Measurements from ENCODE around the gene RBM41. TPM values are rescaled to one million over a fixed set of nuclear protein-coding genes. Genes with fewer than 3 reads are reported as not detected.
A peak's percentile ranks its signal among the peaks of the same experiment; 100 is the strongest.
"Not testable (repeated sequence)": the region's sequence is repeated elsewhere in the genome, so short reads cannot be mapped to it uniquely, and the experiment has no call there.

Gene RBM41
- total RNA-seq, 1 donor from 2014 or later, result 4.6 TPM

DNA sequence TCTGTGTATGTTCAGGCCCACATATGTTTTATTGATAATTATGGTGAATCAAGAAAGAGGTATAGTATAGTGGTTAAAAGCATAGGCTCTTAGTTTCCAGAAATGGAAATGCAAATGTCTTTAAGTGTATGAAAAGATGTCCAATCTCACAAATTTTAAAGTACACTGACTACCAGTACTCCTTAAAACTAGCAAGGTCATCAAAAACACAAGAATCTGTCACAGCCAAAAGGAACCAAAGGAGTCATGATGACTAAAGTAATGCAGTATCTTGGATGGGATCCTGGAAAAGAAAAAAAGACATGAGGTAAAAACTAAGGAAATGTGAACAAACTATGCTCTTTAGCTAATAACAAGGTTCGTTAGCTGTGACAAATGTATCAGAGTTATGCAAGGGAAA lies 661 bp upstream of the RBM41 start:
- intact Hi-C loops (cut with DNase I), result loop anchor here (5.0 to 10.0 kb wide), 2 partner anchors 114 to 973 kb away; partner anchors contain the start of genes ATG4A, MORC4 and PSMD10
- TF ChIP-seq, protein P1, sequence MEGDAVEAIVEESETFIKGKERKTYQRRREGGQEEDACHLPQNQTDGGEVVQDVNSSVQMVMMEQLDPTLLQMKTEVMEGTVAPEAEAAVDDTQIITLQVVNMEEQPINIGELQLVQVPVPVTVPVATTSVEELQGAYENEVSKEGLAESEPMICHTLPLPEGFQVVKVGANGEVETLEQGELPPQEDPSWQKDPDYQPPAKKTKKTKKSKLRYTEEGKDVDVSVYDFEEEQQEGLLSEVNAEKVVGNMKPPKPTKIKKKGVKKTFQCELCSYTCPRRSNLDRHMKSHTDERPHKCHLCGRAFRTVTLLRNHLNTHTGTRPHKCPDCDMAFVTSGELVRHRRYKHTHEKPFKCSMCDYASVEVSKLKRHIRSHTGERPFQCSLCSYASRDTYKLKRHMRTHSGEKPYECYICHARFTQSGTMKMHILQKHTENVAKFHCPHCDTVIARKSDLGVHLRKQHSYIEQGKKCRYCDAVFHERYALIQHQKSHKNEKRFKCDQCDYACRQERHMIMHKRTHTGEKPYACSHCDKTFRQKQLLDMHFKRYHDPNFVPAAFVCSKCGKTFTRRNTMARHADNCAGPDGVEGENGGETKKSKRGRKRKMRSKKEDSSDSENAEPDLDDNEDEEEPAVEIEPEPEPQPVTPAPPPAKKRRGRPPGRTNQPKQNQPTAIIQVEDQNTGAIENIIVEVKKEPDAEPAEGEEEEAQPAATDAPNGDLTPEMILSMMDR (IDR thresholded peaks at IDR 0.05), result no peak
- H3K27ac ChIP-seq, result no peak overlapping the region
- H3K9me3 ChIP-seq, result no peaks in the 10 kb centered on the region
- H3K4me1 ChIP-seq, result no peaks in the 10 kb centered on the region
- no peak for DNase-seq (ENCODE audit: low spot score in 2 of 2)
- peak overlapping the region; percentile 60 to 66 for H3K4me3 ChIP-seq
- no peaks in the 10 kb centered on the region for H3K27me3 ChIP-seq
- peaks cover 3 to 9% of the 10 kb centered on the region in 2 donors for H3K36me3 ChIP-seq

DNA sequence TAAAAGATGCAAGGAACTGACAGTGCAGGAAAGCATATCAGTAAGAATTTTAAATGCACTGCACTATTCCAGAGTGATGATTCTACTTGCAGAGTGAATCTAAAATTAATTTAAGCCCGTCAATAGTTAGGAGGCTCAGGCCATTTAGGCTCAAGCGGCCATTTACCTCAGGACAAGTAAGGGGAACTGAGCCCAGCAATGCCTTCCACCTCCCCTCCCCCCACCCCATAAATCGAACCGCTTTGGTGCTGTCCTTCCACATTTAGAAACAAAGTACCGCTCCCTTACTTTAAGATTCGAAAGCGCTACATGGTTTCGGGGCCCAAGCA lies 665 bp downstream of the RBM41 start:
- no peaks in the 10 kb centered on the region for H3K9me3 ChIP-seq
- no peak for DNase-seq (ENCODE audit: low spot score in 2 of 2)
- no peaks in the 10 kb centered on the region for H3K4me1 ChIP-seq
- H3K27ac ChIP-seq, result no peak overlapping the region
- H3K27me3 ChIP-seq, result no peaks in the 10 kb centered on the region
- peaks cover 3 to 9% of the 10 kb centered on the region in 2 donors for H3K36me3 ChIP-seq
- H3K4me3 ChIP-seq, result peak overlapping the region; percentile 60 to 66
- intact Hi-C loops (cut with DNase I), result loop anchor here (5.0 to 10.0 kb wide), 2 partner anchors 113 to 974 kb away; partner anchors contain the start of genes ATG4A, MORC4 and PSMD10
- TF ChIP-seq, protein P1 (IDR thresholded peaks at IDR 0.05), result no peak

DNA sequence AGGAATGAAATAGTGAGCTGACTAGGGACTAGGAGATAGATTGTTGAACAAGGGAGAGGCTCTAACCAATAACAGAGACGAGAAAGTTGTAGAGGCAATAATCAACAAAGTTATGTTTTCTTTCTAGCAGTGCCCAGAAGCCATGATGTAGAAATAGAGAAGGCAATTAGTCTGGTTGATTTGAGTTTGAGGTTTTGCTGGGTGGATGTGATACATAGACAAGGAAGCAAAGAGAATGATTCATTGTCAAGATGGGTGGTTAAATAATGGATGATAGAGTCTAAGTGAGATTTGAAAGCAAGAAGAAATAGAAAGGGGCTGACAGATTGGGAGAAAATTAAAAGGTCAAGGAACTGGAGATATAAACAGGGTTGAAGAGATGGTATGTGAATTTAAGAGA lies 11.2 kb downstream of the RBM41 start:
- intact Hi-C loops (cut with DNase I), result no loop called here

DNA sequence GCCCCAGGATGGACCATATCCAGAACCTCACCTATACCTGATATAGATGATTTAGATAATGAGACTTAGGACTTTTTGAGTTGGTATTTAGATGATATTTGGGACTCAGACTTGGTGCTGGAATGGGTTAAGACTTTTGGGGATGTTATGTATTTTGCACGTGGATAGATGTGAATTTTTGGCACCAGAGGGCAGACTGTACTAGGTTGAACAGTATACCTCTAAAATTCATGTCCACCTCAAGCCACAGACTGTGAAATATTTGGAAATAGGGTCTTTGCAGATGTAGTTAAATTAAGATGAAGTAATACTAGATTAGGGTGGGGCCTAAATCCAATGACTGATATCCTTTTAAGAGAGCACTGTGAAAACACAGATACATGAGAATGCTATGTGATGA lies 15.6 kb downstream of the RBM41 start:
- no peaks in the 10 kb centered on the region for H3K9me3 ChIP-seq
- H3K27ac ChIP-seq, result no peak overlapping the region
- DNase-seq (ENCODE audit: low spot score in 2 of 2), result no peak
- intact Hi-C loops (cut with DNase I), result no loop called here
- H3K27me3 ChIP-seq, result no peaks in the 10 kb centered on the region
- no peaks in the 10 kb centered on the region for H3K36me3 ChIP-seq
- no peaks in the 10 kb centered on the region for H3K4me1 ChIP-seq
- TF ChIP-seq, protein P1 (IDR thresholded peaks at IDR 0.05), result no peak
- no peak overlapping the region for H3K4me3 ChIP-seq

More for the DNA sequence above, 11.2 kb downstream of the RBM41 start:
- H3K9me3 ChIP-seq, result peaks cover 0 to 4% of the 10 kb centered on the region in 2 donors
- H3K4me1 ChIP-seq, result no peaks in the 10 kb centered on the region
- DNase-seq (ENCODE audit: low spot score in 2 of 2), result no peak
- no peak overlapping the region for H3K27ac ChIP-seq
- H3K36me3 ChIP-seq, result no peaks in the 10 kb centered on the region
- no peaks in the 10 kb centered on the region for H3K27me3 ChIP-seq
- TF ChIP-seq, protein P1 (IDR thresholded peaks at IDR 0.05), result no peak
- no peak overlapping the region for H3K4me3 ChIP-seq

DNA sequence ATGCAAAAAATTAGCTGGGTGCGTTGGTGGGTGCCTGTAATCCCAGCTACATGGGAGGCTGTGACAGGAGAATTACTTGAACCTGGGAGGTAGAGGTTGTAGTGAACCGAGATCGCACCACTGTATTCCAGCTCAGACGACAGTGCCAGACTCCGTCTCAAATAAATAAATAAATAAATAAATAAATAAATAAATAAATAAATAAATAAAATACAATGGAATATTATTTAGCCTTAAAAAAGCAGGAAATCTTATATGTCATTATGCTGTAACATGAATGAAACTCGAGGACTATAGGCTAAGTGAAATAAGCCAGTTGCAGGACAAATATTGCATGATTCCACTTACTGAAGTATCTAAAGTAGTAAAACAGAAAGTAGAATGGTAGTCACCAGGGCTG lies 42.5 kb downstream of the RBM41 start:
- no peaks in the 10 kb centered on the region for H3K4me1 ChIP-seq
- DNase-seq (ENCODE audit: low spot score in 2 of 2), result no peak
- no peaks in the 10 kb centered on the region for H3K27me3 ChIP-seq
- TF ChIP-seq, protein P1 (IDR thresholded peaks at IDR 0.05), result no peak
- no peaks in the 10 kb centered on the region for H3K36me3 ChIP-seq
- H3K4me3 ChIP-seq, result no peak overlapping the region
- peaks cover 0 to 48% of the 10 kb centered on the region in 2 donors for H3K9me3 ChIP-seq
- H3K27ac ChIP-seq, result no peak overlapping the region
- intact Hi-C loops (cut with DNase I), result no loop called here

DNA sequence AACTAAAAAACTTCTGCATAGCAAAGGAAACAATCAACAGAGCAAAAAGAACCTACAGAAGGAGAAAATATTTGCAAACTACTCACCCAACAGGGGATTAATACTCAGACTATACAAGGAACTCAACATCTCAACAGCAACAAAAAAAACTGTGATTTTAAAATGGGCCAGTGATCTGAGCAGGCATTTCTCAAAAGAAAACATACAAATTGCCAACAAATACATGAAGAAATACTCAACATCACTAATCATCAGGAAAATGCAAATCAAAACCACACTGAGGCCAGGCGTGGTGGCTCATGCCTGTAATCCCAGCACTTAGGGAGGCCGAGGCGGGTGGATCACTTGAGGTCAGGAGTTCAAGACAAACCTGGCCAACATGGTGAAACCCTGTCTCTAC lies 60.9 kb downstream of the RBM41 start:
- H3K27ac ChIP-seq; H3K36me3 ChIP-seq; H3K4me3 ChIP-seq; DNase-seq (ENCODE audit: low spot score in 2 of 2); H3K27me3 ChIP-seq; intact Hi-C loops (cut with DNase I); H3K9me3 ChIP-seq; H3K4me1 ChIP-seq: not testable (repeated sequence)
